Liver (tissue), 9 donors: ENCODE measurements around the gene HPD. TPM values are rescaled to one million over a fixed set of nuclear protein-coding genes. Genes with fewer than 3 reads are reported as not detected.

Source experiments
- DNase-seq: peaks from one replicate; pipeline ENCODE4 v3.0.0-alpha.2; 2017; ENCODE audit warnings: low spot score
- H3K27ac ChIP-seq, 2 donors: one replicate each; pipeline ENCODE4 v1.7.0; 2013; ENCODE audit warnings: inconsistent platforms in 2 of 2, low read length in 2 of 2, control low read depth in 1 of 2, low read depth in 1 of 2, mild to moderate bottlenecking in 1 of 2
- H3K27me3 ChIP-seq, 4 donors: one replicate each; pipeline versions ENCODE4 v1.6.1 to v1.7.0; 2013; ENCODE audit warnings: low read length in 3 of 4, inconsistent platforms in 1 of 4, mild to moderate bottlenecking in 1 of 4, moderate library complexity in 1 of 4; ENCODE audit not compliant: control insufficient read depth in 4 of 4, insufficient read depth in 4 of 4
- H3K36me3 ChIP-seq, 4 donors: one replicate each; pipeline versions ENCODE4 v1.6.1 to v1.7.0; 2013; ENCODE audit warnings: low read length in 3 of 4, mild to moderate bottlenecking in 3 of 4, low read depth in 1 of 4, moderate library complexity in 1 of 4; ENCODE audit not compliant: control insufficient read depth in 4 of 4, insufficient read depth in 3 of 4
- H3K4me1 ChIP-seq, 4 donors: one replicate each; pipeline versions ENCODE4 v1.6.1 to v1.7.0; 2013; ENCODE audit warnings: low read length in 3 of 4, mild to moderate bottlenecking in 3 of 4, moderate library complexity in 1 of 4; ENCODE audit not compliant: control insufficient read depth in 4 of 4, insufficient read depth in 4 of 4
- H3K4me3 ChIP-seq, 3 donors: one replicate each; pipeline versions ENCODE4 v1.6.1 to v1.7.0; 2013; ENCODE audit warnings: low read length in 3 of 3, control low read depth in 1 of 3, low read depth in 1 of 3, mild to moderate bottlenecking in 1 of 3
- H3K9ac ChIP-seq, 2 donors: one replicate each; pipeline ENCODE4 v1.7.0; 2013; ENCODE audit warnings: low read length in 2 of 2, mild to moderate bottlenecking in 2 of 2, moderate library complexity in 2 of 2, control low read depth in 1 of 2, low read depth in 1 of 2
- H3K9me3 ChIP-seq, 4 donors: one replicate each; pipeline versions ENCODE4 v1.6.1 to v1.7.0; 2013; ENCODE audit warnings: low read length in 3 of 4; ENCODE audit not compliant: control insufficient read depth in 4 of 4
- EGR1 ChIP-seq, 2 donors: IDR thresholded peaks; 2 replicates each; pipeline ENCODE4 v1.6.1; 2016 to 2018; ENCODE audit warnings: antibody characterized with exemption in 2 of 2, low read depth in 2 of 2
- FOXA1 ChIP-seq: IDR thresholded peaks from 2 replicates; pipeline ENCODE4 v1.6.1; 2016; ENCODE audit warnings: antibody characterized with exemption
- FOXA2 ChIP-seq: IDR thresholded peaks from 2 replicates; pipeline ENCODE4 v1.6.1; 2016; ENCODE audit warnings: antibody characterized with exemption
- GABPA ChIP-seq, 2 donors: IDR thresholded peaks in 1 of 2; conservative IDR thresholded peaks in 1 of 2; 2 replicates each; pipeline ENCODE4 v1.6.1; 2016; ENCODE audit warnings: antibody characterized with exemption in 2 of 2, mild to moderate bottlenecking in 1 of 2, moderate library complexity in 1 of 2
- HNF4A ChIP-seq, 2 donors: conservative IDR thresholded peaks; 2 replicates each; pipeline ENCODE4 v1.6.1; 2016; ENCODE audit warnings: antibody characterized with exemption in 2 of 2, mild to moderate bottlenecking in 2 of 2
- HNF4G ChIP-seq: IDR thresholded peaks from 2 replicates; pipeline ENCODE4 v1.6.1; 2016; ENCODE audit warnings: antibody characterized with exemption
- JUND ChIP-seq, 2 donors: IDR thresholded peaks; 2 replicates each; pipeline ENCODE4 v1.6.1; 2016; ENCODE audit warnings: antibody characterized with exemption in 2 of 2
- NR2F2 ChIP-seq: IDR thresholded peaks from 2 replicates; pipeline ENCODE4 v1.6.1; 2016; ENCODE audit warnings: antibody characterized with exemption
- RAD21 ChIP-seq, 2 donors: IDR thresholded peaks; 2 replicates each; pipeline ENCODE4 v1.6.1; 2016; ENCODE audit warnings: antibody characterized with exemption in 2 of 2, mild to moderate bottlenecking in 2 of 2
- RXRA ChIP-seq, 2 donors: IDR thresholded peaks; 2 replicates each; pipeline ENCODE4 v1.6.1; 2017 to 2018; ENCODE audit warnings: antibody characterized with exemption in 2 of 2, mild to moderate bottlenecking in 1 of 2
- SP1 ChIP-seq: IDR thresholded peaks from 2 replicates; pipeline ENCODE4 v1.6.1; 2018; ENCODE audit warnings: antibody characterized with exemption, mild to moderate bottlenecking
- TAF1 ChIP-seq: conservative IDR thresholded peaks from 2 replicates; pipeline ENCODE4 v1.6.1; 2016; ENCODE audit warnings: antibody characterized with exemption, mild to moderate bottlenecking
- YY1 ChIP-seq: IDR thresholded peaks from 2 replicates; pipeline ENCODE4 v1.6.1; 2016; ENCODE audit warnings: antibody characterized with exemption, mild to moderate bottlenecking
- WGBS: extraction: QIAGEN DNeasy Blood & Tissue Kit; methylation state at CpG from one replicate; pipeline ENCODE4 v1.1.7; 2013; 5-methylcytosine and 5-hydroxymethylcytosine counted together
- polyA plus RNA-seq, 2 donors: library from polyadenylated mRNA; stranded (reverse) in 1 of 2; unstranded in 1 of 2; fragments of 200-250 nt in 1 of 2; fragments of >200 nt in 1 of 2; fragmentation: Nextera tagmentation in 1 of 2; extraction: Ambion mirVana in 1 of 2; gene quantifications; one replicate each; pipeline versions ENCODE4 v1.2.1 to v1.2.3, GENCODE V29; 2013 to 2015
- total RNA-seq, 2 donors: library from RNA; depleted of rRNA; stranded (reverse); fragments of >200 nt; gene quantifications; one replicate each; pipeline ENCODE4 v1.2.3, GENCODE V29; 2014
- TF ChIP-seq, protein P1 (sequence below): IDR thresholded peaks from 2 replicates; pipeline ENCODE4 v1.6.1; 2016; ENCODE audit warnings: antibody characterized with exemption, mild to moderate bottlenecking
- TF ChIP-seq, protein P2 (sequence below): IDR thresholded peaks from 2 replicates; pipeline ENCODE4 v1.6.1; 2016; ENCODE audit warnings: antibody characterized with exemption
- TF ChIP-seq, protein P3 (sequence below): fragments of 150-350 bp; IDR thresholded peaks from 2 replicates; pipeline ENCODE4 v1.5.1; 2017; ENCODE audit warnings: improper control_type of control experiment, low read depth, low read length; ENCODE audit not compliant: missing input control
- TF ChIP-seq, protein P4 (sequence below): IDR thresholded peaks from 2 replicates; pipeline ENCODE4 v1.6.1; 2016; ENCODE audit warnings: antibody characterized with exemption
- TF ChIP-seq, protein P5 (sequence below): IDR thresholded peaks from 2 replicates; pipeline ENCODE4 v1.6.1; 2016; ENCODE audit warnings: antibody characterized with exemption
- donor health status: healthy.
- donor health status: healthy.
- donor health status: healthy.
- donor health status: healthy.
- donor health status: healthy.

The HPD gene
- total and polyA plus RNA-seq, 4 donors: 31.3 to 812 (median 509) TPM

DNA sequence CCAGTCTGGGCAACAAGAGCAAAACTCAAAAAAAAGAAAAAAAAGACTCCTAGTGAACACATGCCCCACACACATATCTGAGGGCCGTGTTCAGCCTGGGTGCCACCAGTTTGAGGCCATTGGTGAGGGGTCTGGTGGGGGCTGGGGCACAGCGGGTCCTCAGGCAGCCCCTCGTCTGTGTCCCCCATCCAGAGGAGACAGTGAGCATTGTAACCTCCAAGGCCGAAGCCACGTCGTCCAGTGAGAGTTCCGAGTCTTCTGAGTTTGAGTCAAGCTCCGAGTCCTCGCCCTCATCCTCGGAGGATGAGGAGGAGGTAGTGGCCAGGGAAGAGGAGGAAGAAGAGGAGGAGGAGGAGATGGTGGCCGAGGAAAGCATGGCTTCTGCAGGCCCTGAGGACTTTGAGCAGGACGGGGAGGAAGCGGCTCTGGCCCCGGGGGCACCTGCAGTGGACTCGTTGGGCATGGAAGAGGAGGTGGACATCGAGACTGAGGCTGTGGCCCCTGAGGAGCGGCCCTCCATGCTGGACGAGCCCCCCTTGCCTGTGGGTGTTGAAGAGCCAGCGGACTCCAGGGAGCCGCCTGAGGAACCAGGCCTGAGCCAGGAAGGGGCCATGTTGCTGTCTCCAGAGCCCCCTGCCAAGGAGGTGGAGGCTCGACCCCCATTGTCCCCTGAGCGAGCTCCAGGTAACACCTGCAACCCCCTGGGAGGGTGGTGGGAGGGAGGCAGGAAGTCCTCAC lies 39.3 kb downstream of the HPD start:
- H3K4me1 ChIP-seq: no peaks in the 10 kb centered on the region
- no peak overlapping the region for H3K27ac ChIP-seq
- H3K4me3 ChIP-seq: no peak overlapping the region
- no peak for DNase-seq
- TF ChIP-seq, protein P1, sequence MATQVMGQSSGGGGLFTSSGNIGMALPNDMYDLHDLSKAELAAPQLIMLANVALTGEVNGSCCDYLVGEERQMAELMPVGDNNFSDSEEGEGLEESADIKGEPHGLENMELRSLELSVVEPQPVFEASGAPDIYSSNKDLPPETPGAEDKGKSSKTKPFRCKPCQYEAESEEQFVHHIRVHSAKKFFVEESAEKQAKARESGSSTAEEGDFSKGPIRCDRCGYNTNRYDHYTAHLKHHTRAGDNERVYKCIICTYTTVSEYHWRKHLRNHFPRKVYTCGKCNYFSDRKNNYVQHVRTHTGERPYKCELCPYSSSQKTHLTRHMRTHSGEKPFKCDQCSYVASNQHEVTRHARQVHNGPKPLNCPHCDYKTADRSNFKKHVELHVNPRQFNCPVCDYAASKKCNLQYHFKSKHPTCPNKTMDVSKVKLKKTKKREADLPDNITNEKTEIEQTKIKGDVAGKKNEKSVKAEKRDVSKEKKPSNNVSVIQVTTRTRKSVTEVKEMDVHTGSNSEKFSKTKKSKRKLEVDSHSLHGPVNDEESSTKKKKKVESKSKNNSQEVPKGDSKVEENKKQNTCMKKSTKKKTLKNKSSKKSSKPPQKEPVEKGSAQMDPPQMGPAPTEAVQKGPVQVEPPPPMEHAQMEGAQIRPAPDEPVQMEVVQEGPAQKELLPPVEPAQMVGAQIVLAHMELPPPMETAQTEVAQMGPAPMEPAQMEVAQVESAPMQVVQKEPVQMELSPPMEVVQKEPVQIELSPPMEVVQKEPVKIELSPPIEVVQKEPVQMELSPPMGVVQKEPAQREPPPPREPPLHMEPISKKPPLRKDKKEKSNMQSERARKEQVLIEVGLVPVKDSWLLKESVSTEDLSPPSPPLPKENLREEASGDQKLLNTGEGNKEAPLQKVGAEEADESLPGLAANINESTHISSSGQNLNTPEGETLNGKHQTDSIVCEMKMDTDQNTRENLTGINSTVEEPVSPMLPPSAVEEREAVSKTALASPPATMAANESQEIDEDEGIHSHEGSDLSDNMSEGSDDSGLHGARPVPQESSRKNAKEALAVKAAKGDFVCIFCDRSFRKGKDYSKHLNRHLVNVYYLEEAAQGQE: no peak
- no peak for TF ChIP-seq RAD21 (IDR thresholded peaks at IDR 0.05)
- no peak for TF ChIP-seq NR2F2
- no peak for TF ChIP-seq EGR1 (IDR thresholded peaks at IDR 0.05; ENCODE audit: low read depth in 2 of 2)
- no peak for TF ChIP-seq HNF4A (conservative IDR thresholded peaks at IDR 0.05)
- no peak for TF ChIP-seq HNF4G
- TF ChIP-seq, protein P2, sequence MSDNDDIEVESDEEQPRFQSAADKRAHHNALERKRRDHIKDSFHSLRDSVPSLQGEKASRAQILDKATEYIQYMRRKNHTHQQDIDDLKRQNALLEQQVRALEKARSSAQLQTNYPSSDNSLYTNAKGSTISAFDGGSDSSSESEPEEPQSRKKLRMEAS: no peak
- TF ChIP-seq RXRA (IDR thresholded peaks at IDR 0.05): no peak
- TF ChIP-seq, protein P3, sequence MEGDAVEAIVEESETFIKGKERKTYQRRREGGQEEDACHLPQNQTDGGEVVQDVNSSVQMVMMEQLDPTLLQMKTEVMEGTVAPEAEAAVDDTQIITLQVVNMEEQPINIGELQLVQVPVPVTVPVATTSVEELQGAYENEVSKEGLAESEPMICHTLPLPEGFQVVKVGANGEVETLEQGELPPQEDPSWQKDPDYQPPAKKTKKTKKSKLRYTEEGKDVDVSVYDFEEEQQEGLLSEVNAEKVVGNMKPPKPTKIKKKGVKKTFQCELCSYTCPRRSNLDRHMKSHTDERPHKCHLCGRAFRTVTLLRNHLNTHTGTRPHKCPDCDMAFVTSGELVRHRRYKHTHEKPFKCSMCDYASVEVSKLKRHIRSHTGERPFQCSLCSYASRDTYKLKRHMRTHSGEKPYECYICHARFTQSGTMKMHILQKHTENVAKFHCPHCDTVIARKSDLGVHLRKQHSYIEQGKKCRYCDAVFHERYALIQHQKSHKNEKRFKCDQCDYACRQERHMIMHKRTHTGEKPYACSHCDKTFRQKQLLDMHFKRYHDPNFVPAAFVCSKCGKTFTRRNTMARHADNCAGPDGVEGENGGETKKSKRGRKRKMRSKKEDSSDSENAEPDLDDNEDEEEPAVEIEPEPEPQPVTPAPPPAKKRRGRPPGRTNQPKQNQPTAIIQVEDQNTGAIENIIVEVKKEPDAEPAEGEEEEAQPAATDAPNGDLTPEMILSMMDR: no peak
- no peak for TF ChIP-seq JUND (IDR thresholded peaks at IDR 0.05)
- TF ChIP-seq GABPA (IDR thresholded peaks at IDR 0.05 in 1 of 2, conservative IDR thresholded peaks at IDR 0.05 in 1 of 2): no peak
- TF ChIP-seq, protein P4, sequence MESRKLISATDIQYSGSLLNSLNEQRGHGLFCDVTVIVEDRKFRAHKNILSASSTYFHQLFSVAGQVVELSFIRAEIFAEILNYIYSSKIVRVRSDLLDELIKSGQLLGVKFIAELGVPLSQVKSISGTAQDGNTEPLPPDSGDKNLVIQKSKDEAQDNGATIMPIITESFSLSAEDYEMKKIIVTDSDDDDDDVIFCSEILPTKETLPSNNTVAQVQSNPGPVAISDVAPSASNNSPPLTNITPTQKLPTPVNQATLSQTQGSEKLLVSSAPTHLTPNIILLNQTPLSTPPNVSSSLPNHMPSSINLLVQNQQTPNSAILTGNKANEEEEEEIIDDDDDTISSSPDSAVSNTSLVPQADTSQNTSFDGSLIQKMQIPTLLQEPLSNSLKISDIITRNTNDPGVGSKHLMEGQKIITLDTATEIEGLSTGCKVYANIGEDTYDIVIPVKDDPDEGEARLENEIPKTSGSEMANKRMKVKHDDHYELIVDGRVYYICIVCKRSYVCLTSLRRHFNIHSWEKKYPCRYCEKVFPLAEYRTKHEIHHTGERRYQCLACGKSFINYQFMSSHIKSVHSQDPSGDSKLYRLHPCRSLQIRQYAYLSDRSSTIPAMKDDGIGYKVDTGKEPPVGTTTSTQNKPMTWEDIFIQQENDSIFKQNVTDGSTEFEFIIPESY: no peak
- TF ChIP-seq YY1: no peak
- no peak for TF ChIP-seq FOXA1
- no peak for TF ChIP-seq FOXA2
- TF ChIP-seq SP1: no peak
- no peak for TF ChIP-seq TAF1
- TF ChIP-seq, protein P5, sequence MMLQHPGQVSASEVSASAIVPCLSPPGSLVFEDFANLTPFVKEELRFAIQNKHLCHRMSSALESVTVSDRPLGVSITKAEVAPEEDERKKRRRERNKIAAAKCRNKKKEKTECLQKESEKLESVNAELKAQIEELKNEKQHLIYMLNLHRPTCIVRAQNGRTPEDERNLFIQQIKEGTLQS: no peak
- H3K9ac ChIP-seq: no peak overlapping the region
- H3K36me3 ChIP-seq: peaks cover 35 to 76% (median 54%) of the 10 kb centered on the region in 4 donors
- H3K9me3 ChIP-seq: no peaks in the 10 kb centered on the region
- WGBS: 93% methylated on average over 22 of the region's 22 CpGs
- H3K27me3 ChIP-seq: no peaks in the 10 kb centered on the region
